ENCODE data around the gene STRN3. TPM values are rescaled to one million over a fixed set of nuclear protein-coding genes. Genes with fewer than 3 reads are reported as not detected.

STRN3 gene
- total RNA-seq, 2 experiments from 2014 or later, result 25.2 to 37.0 TPM

- no peak for DNase-seq (ENCODE audit: low spot score)
- H2AFZ ChIP-seq (ENCODE audit: low read length), result no peak overlapping the region
- peaks cover 68% of the 10 kb centered on the region for H3K79me2 ChIP-seq (ENCODE audit: insufficient read depth, low read depth, low read length)
- ChIA-PET CTCF (ENCODE audit: unreplicated experiment) (no interaction called here), POLR2A (interaction anchor here (1.1 kb wide), 1 partner anchor 47 kb away, joined by 4 read pairs; no protein-coding TSS in a partner anchor)
- H3K4me3 ChIP-seq (ENCODE audit: low read depth, low read length, poor library complexity, severe bottlenecking), result no peak overlapping the region
- peaks cover 18% of the 10 kb centered on the region for H3K4me1 ChIP-seq (ENCODE audit: insufficient read depth, low read length, poor library complexity, severe bottlenecking)
- H3K36me3 ChIP-seq (ENCODE audit: insufficient read depth, low read length), result peaks cover 27% of the 10 kb centered on the region
- BruUV-seq (replicated peaks), result no TSS peak
- peak overlapping the region; percentile 43 for H3K4me2 ChIP-seq (ENCODE audit: low read length)
- TF ChIP-seq EZH2phosphoT487 (IDR thresholded peaks at IDR 0.05; ENCODE audit: borderline replicate concordance, low read depth, low read length), result no peak
- TF ChIP-seq, protein P1, sequence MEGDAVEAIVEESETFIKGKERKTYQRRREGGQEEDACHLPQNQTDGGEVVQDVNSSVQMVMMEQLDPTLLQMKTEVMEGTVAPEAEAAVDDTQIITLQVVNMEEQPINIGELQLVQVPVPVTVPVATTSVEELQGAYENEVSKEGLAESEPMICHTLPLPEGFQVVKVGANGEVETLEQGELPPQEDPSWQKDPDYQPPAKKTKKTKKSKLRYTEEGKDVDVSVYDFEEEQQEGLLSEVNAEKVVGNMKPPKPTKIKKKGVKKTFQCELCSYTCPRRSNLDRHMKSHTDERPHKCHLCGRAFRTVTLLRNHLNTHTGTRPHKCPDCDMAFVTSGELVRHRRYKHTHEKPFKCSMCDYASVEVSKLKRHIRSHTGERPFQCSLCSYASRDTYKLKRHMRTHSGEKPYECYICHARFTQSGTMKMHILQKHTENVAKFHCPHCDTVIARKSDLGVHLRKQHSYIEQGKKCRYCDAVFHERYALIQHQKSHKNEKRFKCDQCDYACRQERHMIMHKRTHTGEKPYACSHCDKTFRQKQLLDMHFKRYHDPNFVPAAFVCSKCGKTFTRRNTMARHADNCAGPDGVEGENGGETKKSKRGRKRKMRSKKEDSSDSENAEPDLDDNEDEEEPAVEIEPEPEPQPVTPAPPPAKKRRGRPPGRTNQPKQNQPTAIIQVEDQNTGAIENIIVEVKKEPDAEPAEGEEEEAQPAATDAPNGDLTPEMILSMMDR (conservative IDR thresholded peaks at IDR 0.05; ENCODE audit: low read length), result no peak
- intact Hi-C loops (cut with micrococcal nuclease; ENCODE audit: unreplicated experiment), result no loop called here
- no peak overlapping the region for H3K27ac ChIP-seq (ENCODE audit: low read depth, low read length, poor library complexity, severe bottlenecking)
- peaks cover 10% of the 10 kb centered on the region for H4K20me1 ChIP-seq (ENCODE audit: insufficient read depth, low read length)
- H3K9me3 ChIP-seq (ENCODE audit: low read length), result no peaks in the 10 kb centered on the region
- H3K9me2 ChIP-seq (ENCODE audit: insufficient read depth, low read length), result no peaks in the 10 kb centered on the region
These were observed 67.4 kb downstream of the STRN3 start for GRCh38 chr14:30958555-30959407.

DNA sequence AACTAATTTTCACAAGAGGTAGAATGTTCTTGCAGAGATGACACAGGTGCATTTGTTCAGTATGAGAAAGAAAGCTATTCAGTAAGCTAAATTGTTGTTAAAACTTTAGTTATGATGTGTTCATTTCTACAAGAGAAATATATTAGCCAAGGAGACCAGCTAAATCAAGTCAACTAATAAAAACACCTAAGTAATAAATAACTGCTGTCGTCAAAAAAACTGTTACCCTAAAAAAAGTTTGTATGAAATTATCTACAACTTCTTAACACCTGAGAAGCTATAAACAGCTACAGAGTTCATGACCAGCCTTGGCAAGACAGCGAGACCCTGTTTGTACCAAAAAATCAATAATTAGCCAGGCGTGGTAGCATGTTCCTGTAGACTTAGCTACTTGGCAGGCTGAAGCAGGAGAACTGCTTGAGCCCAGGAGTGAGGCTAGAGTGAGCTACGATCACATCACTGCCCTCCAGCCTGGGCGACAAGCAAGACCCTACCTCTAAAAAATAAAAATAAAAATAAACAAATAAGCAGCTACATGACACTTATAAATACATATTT lies 68.3 kb downstream of the STRN3 start:
- POLR2A ChIA-PET, result interaction anchor here (0.5 to 1.1 kb wide), 4 partner anchors 11 to 1098 kb away, joined by 3 to 4 read pairs (median 3); no protein-coding TSS in a partner anchor

More for the DNA sequence above, 68.3 kb downstream of the STRN3 start:
- peaks cover 18% of the 10 kb centered on the region for H3K4me1 ChIP-seq (ENCODE audit: insufficient read depth, low read length, poor library complexity, severe bottlenecking)
- H3K4me2 ChIP-seq (ENCODE audit: low read length), result 0 out of 2 replicates have a peak overlapping the region, but pooled peaks have one; percentile 6
- no peak for TF ChIP-seq EZH2phosphoT487 (IDR thresholded peaks at IDR 0.05; ENCODE audit: borderline replicate concordance, low read depth, low read length)
- TF ChIP-seq, protein P1 (conservative IDR thresholded peaks at IDR 0.05; ENCODE audit: low read length), result no peak
- H3K9me3 ChIP-seq (ENCODE audit: low read length), result no peaks in the 10 kb centered on the region
- no peak overlapping the region for H2AFZ ChIP-seq (ENCODE audit: low read length)
- peaks cover 10% of the 10 kb centered on the region for H4K20me1 ChIP-seq (ENCODE audit: insufficient read depth, low read length)
- no peak overlapping the region for H3K4me3 ChIP-seq (ENCODE audit: low read depth, low read length, poor library complexity, severe bottlenecking)
- H3K36me3 ChIP-seq (ENCODE audit: insufficient read depth, low read length), result peaks cover 31% of the 10 kb centered on the region
- no peak for DNase-seq (ENCODE audit: low spot score)
- CTCF ChIA-PET (ENCODE audit: unreplicated experiment), result no interaction called here
- intact Hi-C loops (cut with micrococcal nuclease; ENCODE audit: unreplicated experiment), result no loop called here
- no peak overlapping the region for H3K27ac ChIP-seq (ENCODE audit: low read depth, low read length, poor library complexity, severe bottlenecking)
- peaks cover 60% of the 10 kb centered on the region for H3K79me2 ChIP-seq (ENCODE audit: insufficient read depth, low read depth, low read length)
- no TSS peak for BruUV-seq (replicated peaks)
- no peaks in the 10 kb centered on the region for H3K9me2 ChIP-seq (ENCODE audit: insufficient read depth, low read length)

Measured in OCI-LY7 (cell line).